Right hindlimb (tissue), 1 donor: Measurements from ENCODE around the gene CES5A.
A peak's percentile ranks its signal among the peaks of the same experiment; 100 is the strongest.
"Not testable (repeated sequence)": the region's sequence is repeated elsewhere in the genome, so short reads cannot be mapped to it uniquely, and the experiment has no call there.

Source experiments
- DNase-seq: peaks from one replicate; pipeline ENCODE4 v3.0.0-alpha.2; 2018

CES5A gene

GRCh38 chr16:55875273-55875672 lies at the start of gene CES5A:
Gene CES5A (minus strand): TSS chr16:55875373. CDS start chr16:55875221, 152 bp downstream.
- DNase-seq: no peak

DNA sequence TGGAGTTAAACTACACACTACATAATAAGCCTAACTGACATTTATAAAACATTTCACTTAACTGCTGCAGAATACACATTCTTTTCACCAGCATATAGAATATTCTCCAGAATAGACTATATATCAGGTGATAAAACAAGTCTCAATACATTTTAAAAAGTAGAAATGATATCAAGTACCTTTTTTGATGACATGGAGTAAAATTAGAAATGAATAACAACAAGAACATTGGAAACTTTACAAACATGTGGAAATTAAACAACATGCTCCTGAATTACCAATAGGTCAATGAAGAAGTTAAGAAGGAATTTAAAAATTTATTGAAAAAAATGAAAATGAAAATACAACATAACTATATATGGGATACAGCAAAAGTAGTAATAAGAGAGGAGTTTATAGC lies 47.5 kb upstream of the CES5A start:
- DNase-seq: no peak

- DNase-seq: no peak
Measured at GRCh38 chr16:55917373-55918160, 42.4 kb upstream of the CES5A start.

- no peak for DNase-seq
Measured at GRCh38 chr16:55915096-55915827, 40.1 kb upstream of the CES5A start.

DNA sequence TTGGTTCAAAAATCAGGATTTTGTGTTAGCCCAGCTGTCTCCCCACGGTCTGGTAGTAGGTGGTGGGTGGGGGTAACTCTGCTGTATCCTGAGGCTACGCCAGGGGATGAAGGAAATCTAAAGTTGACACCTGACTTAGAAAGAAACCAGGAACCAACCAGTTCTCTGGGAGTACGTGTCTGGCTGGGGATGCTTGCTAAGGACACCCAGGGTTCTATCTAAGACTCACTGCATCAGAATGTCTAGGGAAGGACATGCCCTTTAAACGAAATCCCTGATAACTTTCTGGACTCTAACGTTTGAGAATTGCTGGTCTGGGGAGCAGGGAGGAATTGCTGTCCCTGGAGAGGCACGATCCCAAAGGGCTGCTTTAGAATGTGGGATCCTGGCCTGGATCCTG lies 39.2 kb upstream of the CES5A start:
- no peak for DNase-seq

DNA sequence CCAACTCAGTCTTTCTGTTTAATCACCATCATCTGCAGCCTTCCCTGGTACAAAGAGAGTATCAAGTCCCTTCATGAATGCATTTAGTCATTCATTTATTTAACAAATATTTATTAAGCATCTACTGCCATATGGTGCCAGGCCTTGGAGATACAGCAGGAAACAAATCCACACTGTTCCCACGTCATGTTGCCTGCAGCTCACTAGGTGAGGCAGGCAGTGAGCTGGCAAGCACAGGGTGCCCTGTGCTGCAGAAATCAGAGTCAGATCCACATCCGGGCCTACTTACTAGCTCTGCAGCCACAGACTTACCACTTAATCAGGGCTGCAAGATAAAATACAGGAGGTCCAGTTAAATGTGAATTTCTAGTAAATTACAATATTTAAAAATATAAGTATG lies 38.5 kb upstream of the CES5A start:
- no peak for DNase-seq

GRCh38 chr16:55913121-55913520 lies 37.9 kb upstream of the CES5A start:
- not testable (repeated sequence) for DNase-seq

DNA sequence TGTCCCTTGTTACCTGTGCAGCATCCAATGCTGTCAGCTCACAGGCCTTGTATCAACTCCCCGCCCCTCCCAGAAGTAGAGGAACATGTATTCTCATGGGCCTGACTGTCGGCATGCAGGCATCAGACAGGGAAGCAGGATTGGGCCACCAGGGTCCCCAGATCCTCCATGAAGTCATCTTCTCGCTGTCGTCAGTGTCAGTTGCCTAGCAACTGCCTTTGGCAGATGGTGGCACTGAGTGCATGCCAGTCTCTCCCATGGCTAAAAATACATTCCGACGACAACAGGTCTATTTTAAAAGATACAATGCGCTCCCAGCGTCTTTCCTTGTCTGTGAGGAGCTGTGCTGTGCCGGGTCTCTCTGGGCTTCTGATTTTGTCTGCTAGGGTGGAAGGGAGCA lies 36.8 kb upstream of the CES5A start:
- peak; percentile 29 for DNase-seq

- DNase-seq: no peak
Measured at GRCh38 chr16:55911616-55912015, 36.4 kb upstream of the CES5A start.

DNA sequence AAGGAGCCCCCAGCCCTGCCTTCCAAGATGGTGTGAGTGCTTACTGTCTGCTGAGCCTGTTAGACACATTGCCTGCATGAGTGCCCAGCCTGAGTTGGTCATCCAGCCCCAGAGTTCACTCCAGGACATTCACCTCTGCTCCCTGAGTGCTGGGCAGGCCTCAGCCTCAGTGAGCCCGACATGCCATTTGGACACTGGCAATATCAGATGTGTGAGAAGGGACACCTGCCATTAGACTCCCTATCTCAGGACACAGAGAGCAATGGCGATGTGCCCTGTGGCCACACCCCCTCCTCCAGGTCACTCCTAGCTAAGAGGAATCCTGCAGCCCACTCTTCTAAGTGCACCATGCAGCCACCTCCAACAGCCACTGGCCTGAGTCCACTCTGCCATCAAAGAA lies 34.7 kb upstream of the CES5A start:
- no peak for DNase-seq

GRCh38 chr16:55908641-55909040 lies 33.5 kb upstream of the CES5A start:
- no peak for DNase-seq

DNA sequence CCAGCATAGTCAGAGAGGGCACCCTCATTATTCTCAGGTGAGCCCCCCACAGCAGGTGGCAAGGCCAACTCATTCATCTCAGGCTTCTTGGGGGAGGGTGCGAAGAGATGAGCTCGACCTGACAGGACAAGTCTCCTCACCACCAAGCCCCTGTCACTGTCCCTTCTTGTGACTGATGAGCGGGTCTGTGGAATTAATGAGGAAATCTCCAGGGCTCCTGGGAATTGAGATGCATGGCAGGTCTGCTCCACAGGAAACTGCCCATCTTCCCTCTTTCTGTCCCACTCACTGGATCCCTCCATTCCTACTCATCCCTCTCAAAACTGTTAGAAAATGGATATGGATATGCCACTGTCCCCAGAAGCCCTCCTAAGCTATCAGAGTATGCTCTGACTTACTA lies 32.5 kb upstream of the CES5A start:
- DNase-seq: no peak

GRCh38 chr16:55906123-55906522 lies 30.9 kb upstream of the CES5A start:
- no peak for DNase-seq

DNA sequence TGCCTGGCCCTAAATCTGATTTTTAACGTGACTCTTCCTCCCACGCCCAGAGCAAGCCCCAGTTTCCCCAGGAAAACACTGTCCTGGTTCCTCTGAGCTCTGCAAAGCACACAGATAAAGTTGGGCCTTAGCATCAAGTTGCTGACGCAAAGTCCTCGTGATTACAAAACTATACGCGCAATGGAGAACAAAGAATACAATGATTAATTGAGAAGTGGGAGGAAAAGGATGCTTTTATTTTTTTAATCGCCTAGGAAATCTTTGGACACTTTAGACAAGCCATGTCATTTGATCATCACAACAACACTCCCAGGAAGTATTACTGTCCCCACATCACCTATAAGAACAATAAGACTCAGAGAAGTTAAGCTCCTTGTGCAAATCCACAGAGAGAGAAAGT lies 30.5 kb upstream of the CES5A start:
- DNase-seq: no peak

DNA sequence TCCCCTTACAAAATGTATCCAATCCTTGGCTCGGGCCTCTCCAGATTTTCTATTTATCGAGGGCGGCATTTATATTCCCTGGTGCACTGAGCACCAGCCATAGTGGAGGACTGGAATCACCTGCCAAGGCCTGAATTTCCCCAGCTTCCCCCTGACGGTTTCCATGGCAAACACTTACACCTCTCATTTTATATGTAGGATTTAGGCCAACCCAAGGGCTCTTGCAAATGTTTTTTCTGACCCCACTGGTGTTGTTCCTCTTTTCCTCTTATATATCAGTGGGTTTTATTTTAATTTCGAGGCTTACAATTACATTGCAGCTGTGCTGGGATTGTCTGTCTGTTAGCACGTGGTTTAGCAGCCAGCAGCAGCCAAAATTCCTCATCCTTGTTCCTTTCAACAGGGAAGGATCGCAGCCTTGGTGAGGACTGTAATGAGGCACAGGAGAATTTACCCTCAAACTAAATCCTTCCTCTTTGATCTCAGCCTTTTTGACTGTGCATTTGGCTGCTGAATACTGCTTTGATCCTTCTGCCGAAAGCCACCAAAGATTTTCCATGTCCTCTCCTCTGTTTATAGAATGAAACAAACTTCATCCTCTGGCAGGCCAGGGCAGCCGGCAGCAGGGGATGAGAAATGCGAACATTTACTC lies 26.5 kb upstream of the CES5A start:
- no peak for DNase-seq

DNA sequence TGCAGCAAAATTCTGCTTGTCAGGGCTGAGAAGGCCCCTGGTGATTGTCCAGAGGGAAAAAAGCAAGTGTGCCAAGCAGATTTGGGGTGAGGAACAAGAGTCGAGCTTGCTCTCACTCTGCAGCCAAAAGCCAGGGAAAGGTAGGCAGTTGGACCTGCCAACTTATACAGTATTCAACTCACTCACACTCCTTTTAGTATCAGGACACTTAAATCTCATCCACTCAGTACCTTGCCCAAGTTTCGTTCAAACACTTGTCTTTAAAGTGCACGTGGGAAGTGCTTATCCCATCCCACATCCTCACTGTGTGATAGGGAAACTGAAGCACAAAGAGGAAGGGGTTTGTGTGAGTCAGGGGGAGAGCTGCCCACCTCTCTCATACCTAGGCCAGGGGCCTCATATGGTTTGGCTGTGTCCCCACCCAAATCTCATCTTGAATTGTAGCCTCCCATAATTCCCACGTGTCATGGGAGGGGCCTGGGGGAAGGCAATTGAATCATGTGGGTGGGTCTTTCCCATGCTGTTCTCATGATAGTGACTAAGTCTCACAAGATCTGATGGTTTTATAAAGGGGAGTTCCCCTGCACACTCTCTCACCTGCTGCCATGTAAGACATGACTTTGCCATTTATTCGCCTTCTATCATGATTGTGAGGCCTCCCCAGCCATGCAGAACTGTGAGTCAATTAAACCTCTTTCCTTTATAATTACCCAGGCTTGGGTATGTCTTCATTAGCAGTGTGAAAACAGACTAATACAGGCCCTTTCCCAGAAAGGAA lies 25.6 kb upstream of the CES5A start:
- DNase-seq: no peak

DNA sequence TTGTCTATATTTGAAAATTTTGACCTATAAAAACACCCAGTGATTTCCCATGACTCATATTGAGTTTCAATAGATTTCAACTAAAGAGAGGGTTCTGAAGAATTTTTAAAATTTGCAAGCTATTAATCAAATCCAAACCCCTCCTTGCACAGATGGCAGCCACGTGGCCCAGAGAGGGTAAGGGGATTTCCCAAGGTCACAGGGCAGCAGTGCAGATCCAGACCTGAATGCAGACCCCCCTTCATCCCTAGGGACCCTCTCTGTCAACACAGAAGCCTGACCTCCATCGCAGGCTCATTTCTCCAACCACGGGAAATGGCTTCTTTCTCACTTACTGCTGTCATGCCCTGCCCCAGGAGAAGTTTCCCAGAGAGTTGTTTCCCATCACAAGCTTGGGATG lies 24.7 kb upstream of the CES5A start:
- no peak for DNase-seq

GRCh38 chr16:55898592-55898991 lies 23.4 kb upstream of the CES5A start:
- DNase-seq: no peak

DNA sequence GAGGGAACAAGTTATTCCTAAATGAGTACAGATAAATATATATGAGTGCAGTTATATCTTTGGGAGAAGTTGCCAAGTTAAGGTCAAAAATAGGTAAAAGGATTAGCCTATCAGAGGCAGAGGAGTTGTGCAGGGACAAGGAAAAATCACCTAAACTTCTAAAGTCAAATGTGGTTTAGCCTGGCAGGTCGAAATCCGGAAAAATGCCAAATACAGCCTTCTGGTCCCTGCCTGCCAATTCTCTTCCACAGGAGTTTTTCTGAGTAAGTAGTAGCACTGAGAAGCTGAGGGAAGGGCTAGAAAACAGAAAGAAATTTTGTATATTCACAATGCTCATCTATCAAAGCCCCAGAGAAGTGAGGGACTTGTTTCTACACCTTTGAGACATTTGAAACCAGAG lies 17.6 kb upstream of the CES5A start:
- no peak for DNase-seq

DNA sequence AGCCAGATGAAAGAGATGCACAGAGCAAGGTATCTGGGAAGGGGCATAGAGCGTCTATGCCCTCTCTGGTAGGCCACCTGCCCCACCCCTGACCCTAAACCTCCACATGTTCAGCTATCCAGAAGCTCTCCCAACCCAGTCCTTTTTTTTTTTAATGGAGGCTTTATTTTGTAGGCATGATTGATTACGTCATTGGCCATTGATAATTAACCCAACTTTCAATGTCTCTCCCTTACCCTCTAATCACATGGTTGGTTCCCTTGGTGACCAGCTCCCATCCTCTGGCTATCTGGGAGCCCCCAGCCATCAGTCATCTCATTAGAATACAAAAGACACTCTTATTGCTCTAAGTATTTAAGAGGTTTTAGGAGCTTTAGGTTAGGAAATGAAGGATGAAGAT lies 14.3 kb upstream of the CES5A start:
- no peak for DNase-seq

- DNase-seq: no peak
Measured at GRCh38 chr16:55888546-55888945, 13.4 kb upstream of the CES5A start.

DNA sequence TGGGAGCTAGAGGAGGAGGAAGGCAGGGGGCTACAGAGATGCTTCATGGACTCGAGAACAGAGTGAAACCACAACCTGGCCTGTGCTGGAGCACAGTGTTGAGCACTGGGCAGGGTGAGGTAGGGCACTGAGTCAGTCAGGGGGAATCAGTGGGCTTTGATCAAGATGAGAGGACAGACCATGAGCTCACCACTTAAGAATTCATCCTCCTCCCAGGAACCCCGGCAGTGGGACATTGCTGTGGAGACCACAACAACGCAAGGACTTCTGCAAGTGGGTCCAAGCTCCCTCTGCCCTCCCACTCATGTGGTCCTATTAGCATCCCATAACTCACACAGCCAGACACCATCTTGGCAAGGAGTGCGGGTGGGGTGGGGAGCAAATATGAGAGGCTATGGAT lies 1.7 kb upstream of the CES5A start:
- DNase-seq: no peak

DNA sequence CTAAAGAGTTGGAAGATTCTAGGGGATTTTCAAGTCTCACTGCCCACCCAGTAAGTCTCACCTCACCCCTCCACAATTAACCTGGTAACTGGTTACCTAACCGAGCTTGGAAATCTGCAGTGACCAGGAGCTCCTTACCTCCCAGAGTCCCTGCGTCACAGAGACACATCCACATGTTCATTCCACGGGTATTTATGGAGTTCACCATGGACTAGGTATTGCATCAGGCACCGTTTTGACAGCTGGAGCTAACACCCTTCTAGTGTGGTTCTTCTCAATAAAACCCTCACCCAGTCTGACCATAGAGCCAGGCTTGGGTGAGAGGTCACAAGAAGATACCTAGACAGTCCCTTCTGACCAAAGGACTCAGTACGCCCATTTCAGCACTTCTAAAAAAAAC lies 2.1 kb downstream of the CES5A start:
- DNase-seq: no peak
